Small intestine (tissue), 7 donors: ENCODE results near the gene IMPG1. TPM values are rescaled to one million over a fixed set of nuclear protein-coding genes. Genes with fewer than 3 reads are reported as not detected.

Experiments
- DNase-seq, 2 donors: peaks; one replicate each; pipeline versions ENCODE4 v3.0.0 to v3.0.0-alpha.2; 2013
- FAIRE-seq: peaks from 2 replicates; lab custom pipeline; 2012; peaks lifted over from hg19 to GRCh38; lab: Jason Lieb, UNC
- H3K27ac ChIP-seq, 3 donors: one replicate each; pipeline ENCODE4 v1.5.1; 2013; ENCODE audit warnings: low read length in 2 of 3, mild to moderate bottlenecking in 2 of 3, control low read depth in 1 of 3, inconsistent platforms in 1 of 3, low read depth in 1 of 3, moderate library complexity in 1 of 3
- H3K27me3 ChIP-seq, 3 donors: one replicate each; pipeline ENCODE4 v1.6.1; 2013; ENCODE audit warnings: low read length in 3 of 3, inconsistent platforms in 1 of 3; ENCODE audit not compliant: control insufficient read depth in 3 of 3, insufficient read depth in 3 of 3
- H3K36me3 ChIP-seq, 3 donors: one replicate each; pipeline ENCODE4 v1.6.1; 2013; ENCODE audit warnings: low read length in 3 of 3, inconsistent platforms in 1 of 3, low read depth in 1 of 3, mild to moderate bottlenecking in 1 of 3, moderate library complexity in 1 of 3; ENCODE audit not compliant: control insufficient read depth in 3 of 3, insufficient read depth in 2 of 3
- H3K4me1 ChIP-seq, 3 donors: one replicate each; pipeline ENCODE4 v1.6.1; 2013; ENCODE audit warnings: low read length in 2 of 3, inconsistent platforms in 1 of 3, low read depth in 1 of 3, mild to moderate bottlenecking in 1 of 3, moderate library complexity in 1 of 3; ENCODE audit not compliant: control insufficient read depth in 3 of 3, insufficient read depth in 2 of 3
- H3K4me3 ChIP-seq, 3 donors: one replicate each; pipeline ENCODE4 v1.5.1; 2013; ENCODE audit warnings: low read length in 3 of 3, control low read depth in 1 of 3, inconsistent platforms in 1 of 3, low read depth in 1 of 3, mild to moderate bottlenecking in 1 of 3, moderate library complexity in 1 of 3
- H3K9me3 ChIP-seq, 2 donors: one replicate each; pipeline ENCODE4 v1.6.1; 2013; ENCODE audit warnings: low read depth in 1 of 2, low read length in 1 of 2; ENCODE audit not compliant: control insufficient read depth in 2 of 2, insufficient read depth in 1 of 2
- WGBS, 3 donors: extraction: QIAGEN DNeasy Blood & Tissue Kit; methylation state at CpG; one replicate each; pipeline ENCODE4 v1.1.7; 2013; 5-methylcytosine and 5-hydroxymethylcytosine counted together
- polyA plus RNA-seq, 4 donors: library from polyadenylated mRNA; stranded (reverse) in 3 of 4; unstranded in 1 of 4; fragments of 200-250 nt in 3 of 4; fragments of 120-200 nt in 1 of 4; gene quantifications; one replicate each; pipeline versions ENCODE4 v1.2.1 to v1.2.3, GENCODE V29; 2013
- donor health status: healthy with polysubstance abuse.
- donor health status: control.
- donor health status: control.
- donor health status: Bipolar disorder and iron deficiency.
- donor health status: healthy.

Gene IMPG1
- polyA plus RNA-seq, 4 donors: 2.3 TPM; not detected in 3

GRCh38 chr6:75986935-75987334, 85.5 kb downstream of the IMPG1 start:
- Histone ChIP-seq H3K27ac (no peak overlapping the region), H3K9me3 (no peaks in the 10 kb centered on the region), H3K4me1 (no peaks in the 10 kb centered on the region), H3K4me3 (no peak overlapping the region), H3K36me3 (no peaks in the 10 kb centered on the region), H3K27me3 (no peaks in the 10 kb centered on the region)
- FAIRE-seq (no peak), DNase-seq (no peak)
- WGBS, 3 donors: 61 to 67% (median 63%) methylated on average over 3 of the region's 3 CpGs

GRCh38 chr6:75975904-75976303, 96.6 kb downstream of the IMPG1 start:
- Histone ChIP-seq H3K27ac (no peak overlapping the region), H3K4me1 (no peaks in the 10 kb centered on the region), H3K36me3 (no peaks in the 10 kb centered on the region), H3K4me3 (no peak overlapping the region), H3K9me3 (no peaks in the 10 kb centered on the region), H3K27me3 (no peaks in the 10 kb centered on the region)
- DNase-seq (no peak), FAIRE-seq (no peak)
- 92 to 96% (median 93%) methylated on average over 4 of the region's 4 CpGs for WGBS, 3 donors

GRCh38 chr6:75970093-75970492, 102.4 kb downstream of the IMPG1 start:
- FAIRE-seq (no peak), DNase-seq (no peak)
- 50 to 65% (median 52%) methylated on average over 2 of the region's 2 CpGs for WGBS, 3 donors
- Histone ChIP-seq H3K36me3 (no peaks in the 10 kb centered on the region), H3K4me1 (no peaks in the 10 kb centered on the region), H3K27me3 (no peaks in the 10 kb centered on the region), H3K27ac (no peak overlapping the region), H3K9me3 (no peaks in the 10 kb centered on the region), H3K4me3 (no peak overlapping the region)

GRCh38 chr6:75968143-75968542, 104.3 kb downstream of the IMPG1 start:
- Histone ChIP-seq H3K4me3 (no peak overlapping the region), H3K9me3 (no peaks in the 10 kb centered on the region), H3K36me3 (no peaks in the 10 kb centered on the region), H3K4me1 (no peaks in the 10 kb centered on the region), H3K27ac (no peak overlapping the region), H3K27me3 (no peaks in the 10 kb centered on the region)
- DNase-seq: no peak
- FAIRE-seq: no peak

GRCh38 chr6:75963569-75963968, 108.9 kb downstream of the IMPG1 start:
- no peak overlapping the region for H3K4me3 ChIP-seq
- no peak overlapping the region for H3K27ac ChIP-seq
- no peaks in the 10 kb centered on the region for H3K9me3 ChIP-seq
- WGBS, 3 donors: 82 to 92% (median 83%) methylated on average over 1 of the region's 1 CpG
- FAIRE-seq (no peak), DNase-seq (no peak)
- no peaks in the 10 kb centered on the region for H3K36me3 ChIP-seq
- no peaks in the 10 kb centered on the region for H3K4me1 ChIP-seq
- H3K27me3 ChIP-seq: no peaks in the 10 kb centered on the region

- Histone ChIP-seq H3K4me1 (no peaks in the 10 kb centered on the region), H3K36me3 (no peaks in the 10 kb centered on the region), H3K27ac (no peak overlapping the region), H3K9me3 (no peaks in the 10 kb centered on the region), H3K4me3 (no peak overlapping the region), H3K27me3 (peaks cover 0 to 5% (median 4%) of the 10 kb centered on the region in 3 donors)
- no peak for DNase-seq
- 16 to 44% (median 25%) methylated on average over 3 of the region's 3 CpGs for WGBS, 3 donors
- no peak for FAIRE-seq
Observed at GRCh38 chr6:75952128-75952527, 120.3 kb downstream of the IMPG1 start.

GRCh38 chr6:75947935-75948334, 124.5 kb downstream of the IMPG1 start:
- no peaks in the 10 kb centered on the region for H3K36me3 ChIP-seq
- no peak overlapping the region for H3K4me3 ChIP-seq
- 66 to 75% (median 72%) methylated on average over 5 of the region's 5 CpGs for WGBS, 3 donors
- H3K27ac ChIP-seq: no peak overlapping the region
- DNase-seq: no peak
- FAIRE-seq: no peak
- H3K27me3 ChIP-seq: peaks cover 0 to 15% (median 4%) of the 10 kb centered on the region in 3 donors
- H3K4me1 ChIP-seq: no peaks in the 10 kb centered on the region
- H3K9me3 ChIP-seq: no peaks in the 10 kb centered on the region

GRCh38 chr6:75946146-75946831, 126.2 kb downstream of the IMPG1 start:
- no peaks in the 10 kb centered on the region for H3K36me3 ChIP-seq
- no peaks in the 10 kb centered on the region for H3K9me3 ChIP-seq
- FAIRE-seq (no peak), DNase-seq (no peak)
- no peak overlapping the region for H3K27ac ChIP-seq
- no peak overlapping the region for H3K4me3 ChIP-seq
- no peaks in the 10 kb centered on the region for H3K4me1 ChIP-seq
- WGBS, 3 donors: 42 to 48% (median 46%) methylated on average over 4 of the region's 4 CpGs
- peaks cover 0 to 15% (median 4%) of the 10 kb centered on the region in 3 donors for H3K27me3 ChIP-seq

- Histone ChIP-seq H3K27ac (no peak overlapping the region), H3K4me1 (no peaks in the 10 kb centered on the region), H3K36me3 (no peaks in the 10 kb centered on the region), H3K9me3 (no peaks in the 10 kb centered on the region), H3K27me3 (peaks cover 0 to 12% (median under 1%) of the 10 kb centered on the region in 3 donors), H3K4me3 (no peak overlapping the region)
- FAIRE-seq: no peak
- no peak for DNase-seq
- 83 to 91% (median 90%) methylated on average over 2 of the region's 2 CpGs for WGBS, 3 donors
Observed at GRCh38 chr6:75943381-75943780, 129.1 kb downstream of the IMPG1 start.
